IMR-90 (cell line): Measurements from ENCODE around the gene HIVEP3. TPM values are rescaled to one million over a fixed set of nuclear protein-coding genes. Genes with fewer than 3 reads are reported as not detected.

Source experiments
- ATAC-seq: fragments of 200-7000 bp; cut with Tn5 transposase; 2 replicates; pipeline ENCODE4 v1.9.1; 2020; ENCODE audit warnings: low read depth, mild to moderate bottlenecking, moderate library complexity
- BruUV-seq: library from RNA; stranded (reverse); fragments of 400-500 nt; replicated peaks from 2 replicates; lab custom pipeline; 2021; lab: Mats Ljungman, UMichigan
- CTCF ChIA-PET: fragments of 300-600 bp; formaldehyde crosslinking; extraction: SDS; loops from one replicate; lab custom pipeline; 2021; ENCODE audit warnings: antibody characterized with exemption; lab: Yijun Ruan, JAX
- POLR2A ChIA-PET: fragments of 300-600 bp; sonication (Branson Sonifier 250); formaldehyde crosslinking; loops from one replicate; lab custom pipeline; 2022; ENCODE audit warnings: antibody characterized with exemption; ENCODE audit not compliant: unreplicated experiment; lab: Charles Lee
- DNase-seq: peaks from one replicate; pipeline ENCODE4 v3.0.0; 2013
- H2AFZ ChIP-seq: replicated peaks from 2 replicates; pipeline ENCODE3; 2013; ENCODE audit warnings: low read length, mild to moderate bottlenecking; ENCODE audit not compliant: poor library complexity
- H2AK5ac ChIP-seq: 2 replicates; pipeline ENCODE4 v1.6.1; 2013; ENCODE audit warnings: low read depth, low read length, inconsistent platforms
- H2AK9ac ChIP-seq: replicated peaks from 2 replicates; pipeline ENCODE3; 2013; ENCODE audit warnings: mild to moderate bottlenecking, low read depth, low read length, moderate library complexity; ENCODE audit not compliant: poor library complexity
- H2BK120ac ChIP-seq: 2 replicates; pipeline ENCODE4 v1.6.1; 2013; ENCODE audit warnings: low read depth, low read length, inconsistent platforms
- H2BK15ac ChIP-seq: 3 replicates; pipeline ENCODE4 v1.6.1; 2013; ENCODE audit warnings: low read depth, low read length, inconsistent platforms
- H2BK20ac ChIP-seq: 2 replicates; pipeline ENCODE4 v1.6.1; 2013; ENCODE audit warnings: low read depth, mild to moderate bottlenecking, inconsistent platforms, low read length, moderate library complexity
- H2BK5ac ChIP-seq: 2 replicates; pipeline ENCODE4 v1.6.1; 2013; ENCODE audit warnings: mild to moderate bottlenecking, low read depth, low read length, inconsistent platforms; ENCODE audit not compliant: poor library complexity, severe bottlenecking
- H3K14ac ChIP-seq: replicated peaks from 2 replicates; pipeline ENCODE4 v1.6.1; 2013; ENCODE audit warnings: low read depth, low read length, inconsistent platforms
- H3K18ac ChIP-seq: 2 replicates; pipeline ENCODE4 v1.6.1; 2013; ENCODE audit warnings: low read depth, low read length, control low read depth
- H3K23ac ChIP-seq: 2 replicates; pipeline ENCODE4 v1.6.1; 2013; ENCODE audit warnings: low read depth, low read length, inconsistent platforms
- H3K27ac ChIP-seq: 2 replicates; pipeline ENCODE4 v1.5.1; 2013; ENCODE audit warnings: mild to moderate bottlenecking, control low read depth, low read length; ENCODE audit not compliant: insufficient read depth
- H3K27me3 ChIP-seq: 2 replicates; pipeline ENCODE4 v1.6.1; 2013; ENCODE audit warnings: low read length; ENCODE audit not compliant: control insufficient read depth, insufficient read depth
- H3K36me3 ChIP-seq: 2 replicates; pipeline ENCODE4 v1.6.1; 2013; ENCODE audit warnings: low read length, mixed read lengths; ENCODE audit not compliant: control insufficient read depth, insufficient read depth
- H3K4ac ChIP-seq: 2 replicates; pipeline ENCODE4 v1.6.1; 2013; ENCODE audit warnings: low read depth, low read length, inconsistent platforms
- H3K4me1 ChIP-seq: 2 replicates; pipeline ENCODE4 v1.6.1; 2013; ENCODE audit warnings: low read length, mixed read lengths; ENCODE audit not compliant: control insufficient read depth, insufficient read depth
- H3K4me2 ChIP-seq: 2 replicates; pipeline ENCODE4 v1.6.1; 2013; ENCODE audit warnings: low read depth, mild to moderate bottlenecking, control low read depth, low read length, moderate library complexity
- H3K4me3 ChIP-seq: 2 replicates; pipeline ENCODE4 v1.5.1; 2013; ENCODE audit warnings: low read depth, mild to moderate bottlenecking, control low read depth, low read length, moderate library complexity; ENCODE audit not compliant: insufficient read depth
- H3K56ac ChIP-seq: 2 replicates; pipeline ENCODE4 v1.6.1; 2013; ENCODE audit warnings: low read length, inconsistent platforms; ENCODE audit not compliant: insufficient read depth; ENCODE audit errors: extremely low read depth
- H3K79me1 ChIP-seq, 2 experiments: 2 replicates each; pipeline ENCODE4 v1.6.1; 2013; ENCODE audit warnings: low read length in 2 of 2, inconsistent platforms in 1 of 2, low read depth in 1 of 2
- H3K9ac ChIP-seq: 2 replicates; pipeline ENCODE4 v1.6.1; 2013; ENCODE audit warnings: low read depth, low read length, control low read depth
- H3K9me1 ChIP-seq: 2 replicates; pipeline ENCODE4 v1.6.1; 2013; ENCODE audit warnings: low read length, inconsistent platforms; ENCODE audit not compliant: insufficient read depth
- H3K9me3 ChIP-seq: 2 replicates; pipeline ENCODE4 v1.6.1; 2013; ENCODE audit warnings: low read length; ENCODE audit not compliant: control insufficient read depth, insufficient read depth
- H4K20me1 ChIP-seq: 2 replicates; pipeline ENCODE4 v1.6.1; 2013; ENCODE audit warnings: low read length, inconsistent platforms; ENCODE audit not compliant: insufficient read depth
- H4K5ac ChIP-seq: 2 replicates; pipeline ENCODE4 v1.6.1; 2013; ENCODE audit warnings: mild to moderate bottlenecking, low read depth, low read length, control low read depth
- H4K8ac ChIP-seq, 2 experiments: 2 replicates each; pipeline ENCODE4 v1.6.1; 2013; ENCODE audit warnings: low read depth in 2 of 2, low read length in 2 of 2, control low read depth in 1 of 2, inconsistent platforms in 1 of 2
- H4K91ac ChIP-seq: 2 replicates; pipeline ENCODE4 v1.6.1; 2013; ENCODE audit warnings: low read depth, low read length, inconsistent platforms; ENCODE audit not compliant: insufficient read depth
- BHLHE40 ChIP-seq: fragments of 150-350 bp; IDR thresholded peaks from 2 replicates; pipeline ENCODE4 v1.6.1; 2016; ENCODE audit warnings: mild to moderate bottlenecking, low read depth, low read length
- CEBPB ChIP-seq: IDR thresholded peaks from 2 replicates; pipeline ENCODE4 v1.6.1; 2012; ENCODE audit warnings: low read depth, low read length, improper control_type of control experiment
- CHD1 ChIP-seq: IDR thresholded peaks from 2 replicates; pipeline ENCODE4 v1.6.1; 2012; ENCODE audit warnings: low read depth, low read length, improper control_type of control experiment
- FOS ChIP-seq: fragments of 150-350 bp; IDR thresholded peaks from 2 replicates; pipeline ENCODE4 v1.6.1; 2016; ENCODE audit warnings: low read depth, low read length
- MAFK ChIP-seq: IDR thresholded peaks from 2 replicates; pipeline ENCODE4 v1.6.1; 2012; ENCODE audit warnings: low read depth, low read length, improper control_type of control experiment
- MXI1 ChIP-seq: IDR thresholded peaks from 2 replicates; pipeline ENCODE4 v1.6.1; 2012; ENCODE audit warnings: low read depth, mild to moderate bottlenecking, low read length, moderate library complexity, borderline replicate concordance
- NFE2L2 ChIP-seq: fragments of 150-350 bp; IDR thresholded peaks from 2 replicates; pipeline ENCODE4 v1.6.1; 2016; ENCODE audit warnings: low read depth, mild to moderate bottlenecking, low read length
- RCOR1 ChIP-seq: IDR thresholded peaks from 2 replicates; pipeline ENCODE4 v1.6.1; 2012; ENCODE audit warnings: mild to moderate bottlenecking, low read length, improper control_type of control experiment; ENCODE audit not compliant: insufficient replicate concordance
- RFX5 ChIP-seq: IDR thresholded peaks from 2 replicates; pipeline ENCODE4 v1.8.0; 2012; ENCODE audit warnings: low read depth, mild to moderate bottlenecking, low read length, moderate library complexity
- WGBS, 2 experiments: methylation state at CpG; one replicate each; pipeline versions ENCODE4 v1.1.5 to v1.1.7; 2013; ENCODE audit warnings: missing lambda C conversion rate in 2 of 2; ENCODE audit not compliant: insufficient read length in 1 of 2; ENCODE audit errors: extremely low coverage in 2 of 2; 5-methylcytosine and 5-hydroxymethylcytosine counted together
- dilution Hi-C: fragments of 300-500 bp; cut with HindIII; formaldehyde crosslinking; loops from one replicate; pipeline ENCODE4 v1.14.3; 2018; ENCODE audit warnings: low sequenced_read_pairs; ENCODE audit not compliant: unreplicated experiment
- in situ Hi-C: fragments of 300-500 bp; cut with MboI; formaldehyde crosslinking; loops from 3 replicates; pipeline ENCODE4 v1.14.3; 2019; ENCODE audit warnings: low sequenced_read_pairs, inconsistent platforms, mixed read lengths
- intact Hi-C: fragments of 100-400 bp; cut with micrococcal nuclease; formaldehyde crosslinking; loops from 2 replicates; pipeline ENCODE4 v1.10.0; 2022
- polyA plus RNA-seq, 3 experiments: library from polyadenylated mRNA; depleted of rRNA; stranded (reverse); fragments of >200 nt; gene quantifications; 2 replicates each; pipeline ENCODE4 v1.2.3, GENCODE V29; 2012; ENCODE audit warnings: low replicate concordance in 1 of 3
- total RNA-seq: library from RNA; depleted of rRNA; stranded (reverse); fragments of >200 nt; gene quantifications from 2 replicates; pipeline ENCODE4 v1.2.3, GENCODE V29; 2012
- TF ChIP-seq, protein P1 (sequence below): fragments of 150-350 bp; IDR thresholded peaks from 2 replicates; pipeline ENCODE4 v1.6.1; 2016; ENCODE audit warnings: low read depth, mild to moderate bottlenecking, low read length, moderate library complexity, borderline replicate concordance
- TF ChIP-seq, protein P2 (sequence below): fragments of 150-350 bp; IDR thresholded peaks from 2 replicates; pipeline ENCODE4 v1.6.1; 2017; ENCODE audit warnings: mild to moderate bottlenecking, antibody characterized with exemption, low read length, low read depth

HIVEP3 gene
- total and polyA plus RNA-seq, 2 of the 4 experiments (the other 2 are of a cell fraction): 1.4 to 4.0 TPM

DNA sequence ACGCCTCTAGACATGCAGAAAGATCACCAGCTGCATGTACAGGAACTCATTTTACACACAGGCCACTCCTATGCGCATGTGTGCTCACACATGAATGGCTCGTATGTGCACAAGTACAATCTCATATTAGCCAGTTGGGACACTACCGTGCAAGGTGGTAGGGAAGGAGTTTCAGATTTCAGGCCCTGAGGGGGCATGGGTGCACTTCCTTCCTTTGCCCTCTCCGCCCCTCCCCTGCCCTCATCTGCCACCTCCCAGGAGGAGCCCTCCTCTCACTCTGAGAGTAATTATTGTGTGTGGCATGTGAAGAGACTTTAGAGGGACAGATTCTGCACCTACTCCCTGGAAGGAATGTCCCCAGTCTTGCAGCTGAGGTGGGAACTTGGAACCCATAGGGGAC is 449.0 kb downstream of the HIVEP3 start:
- Histone ChIP-seq H3K9me1 (no peaks in the 10 kb centered on the region), H2BK5ac (no peak overlapping the region), H3K36me3 (no peaks in the 10 kb centered on the region), H3K4me1 (no peaks in the 10 kb centered on the region), H2BK120ac (no peak overlapping the region), H2AK5ac (no peak overlapping the region), H4K8ac (no peak overlapping the region), H4K20me1 (no peaks in the 10 kb centered on the region), H3K9me3 (no peaks in the 10 kb centered on the region), H2BK20ac (no peak overlapping the region), H3K27me3 (peaks cover 45% of the 10 kb centered on the region), H2AK9ac (no peak overlapping the region), H3K27ac (no peak overlapping the region), H3K56ac (no peak overlapping the region), H4K91ac (no peak overlapping the region), H3K79me1 (no peaks in the 10 kb centered on the region), H3K23ac (no peak overlapping the region), H3K4me2 (no peak overlapping the region), H3K4ac (no peak overlapping the region), H3K18ac (no peak overlapping the region), H3K9ac (no peak overlapping the region), H4K5ac (no peak overlapping the region), H3K14ac (no peak overlapping the region), H3K4me3 (no peak overlapping the region), H2AFZ (no peak overlapping the region), H2BK15ac (no peak overlapping the region)
- BruUV-seq: no TSS peak
- in situ Hi-C loops: no loop called here
- no peak for DNase-seq
- TF ChIP-seq FOS (no peak), NFE2L2 (no peak), RCOR1 (no peak), CHD1 (no peak), BHLHE40 (no peak), MXI1 (no peak), MAFK (no peak), CEBPB (no peak), RFX5 (no peak)
- TF ChIP-seq, protein P1, sequence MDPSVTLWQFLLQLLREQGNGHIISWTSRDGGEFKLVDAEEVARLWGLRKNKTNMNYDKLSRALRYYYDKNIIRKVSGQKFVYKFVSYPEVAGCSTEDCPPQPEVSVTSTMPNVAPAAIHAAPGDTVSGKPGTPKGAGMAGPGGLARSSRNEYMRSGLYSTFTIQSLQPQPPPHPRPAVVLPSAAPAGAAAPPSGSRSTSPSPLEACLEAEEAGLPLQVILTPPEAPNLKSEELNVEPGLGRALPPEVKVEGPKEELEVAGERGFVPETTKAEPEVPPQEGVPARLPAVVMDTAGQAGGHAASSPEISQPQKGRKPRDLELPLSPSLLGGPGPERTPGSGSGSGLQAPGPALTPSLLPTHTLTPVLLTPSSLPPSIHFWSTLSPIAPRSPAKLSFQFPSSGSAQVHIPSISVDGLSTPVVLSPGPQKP: no peak
- TF ChIP-seq, protein P2, sequence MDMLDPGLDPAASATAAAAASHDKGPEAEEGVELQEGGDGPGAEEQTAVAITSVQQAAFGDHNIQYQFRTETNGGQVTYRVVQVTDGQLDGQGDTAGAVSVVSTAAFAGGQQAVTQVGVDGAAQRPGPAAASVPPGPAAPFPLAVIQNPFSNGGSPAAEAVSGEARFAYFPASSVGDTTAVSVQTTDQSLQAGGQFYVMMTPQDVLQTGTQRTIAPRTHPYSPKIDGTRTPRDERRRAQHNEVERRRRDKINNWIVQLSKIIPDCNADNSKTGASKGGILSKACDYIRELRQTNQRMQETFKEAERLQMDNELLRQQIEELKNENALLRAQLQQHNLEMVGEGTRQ: no peak
- ChIA-PET CTCF (no interaction called here), POLR2A (no interaction called here)
- ATAC-seq: no peak
- intact Hi-C loops: no loop called here
- dilution Hi-C loops: no loop called here
- WGBS, 2 experiments: no CpG with 5 or more reads among the region's 5 CpGs
